PFSK-1 (cell line): ENCODE data around the gene DPM1.

ENCODE experiments used
- POLR2AphosphoS5 ChIP-seq: IDR thresholded peaks from 2 replicates; pipeline ENCODE4 v1.6.1; 2012; ENCODE audit warnings: low read depth, mild to moderate bottlenecking, control low read depth, low read length, moderate library complexity
- TAF1 ChIP-seq: IDR thresholded peaks from 2 replicates; pipeline ENCODE4 v1.6.1; 2012; ENCODE audit warnings: low read length, control low read depth, borderline replicate concordance; ENCODE audit not compliant: insufficient read depth
- TF ChIP-seq, protein P1 (sequence below), 2 experiments: IDR thresholded peaks; 2 replicates each; pipeline versions ENCODE4 v1.6.1 to v1.8.0; 2011 to 2012; ENCODE audit warnings: low read depth in 2 of 2, low read length in 2 of 2, control low read depth in 1 of 2, inconsistent platforms in 1 of 2, mild to moderate bottlenecking in 1 of 2, moderate library complexity in 1 of 2; ENCODE audit not compliant: insufficient read depth in 1 of 2

DNA sequence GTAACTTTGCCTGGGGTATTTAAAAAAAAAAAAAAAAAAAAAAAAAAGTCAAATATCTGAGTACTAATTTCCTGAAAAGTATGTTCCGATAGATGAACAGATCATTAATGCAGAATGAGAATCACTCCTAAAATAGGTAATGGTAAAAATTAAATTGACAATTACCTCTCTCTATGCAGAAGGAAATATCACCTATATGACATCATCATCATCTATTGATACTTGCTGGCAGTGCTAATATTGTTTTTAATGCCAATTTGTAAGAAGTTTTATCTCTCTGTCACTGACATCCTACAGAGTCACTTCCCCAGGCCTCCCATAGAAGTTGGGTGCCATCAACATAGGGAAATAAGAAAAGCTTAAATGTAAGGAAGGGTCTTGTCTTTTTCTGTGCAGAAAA is 57.0 kb downstream of the DPM1 start:
- no peak for TF ChIP-seq TAF1
- TF ChIP-seq POLR2AphosphoS5 = no peak
- TF ChIP-seq, protein P1, sequence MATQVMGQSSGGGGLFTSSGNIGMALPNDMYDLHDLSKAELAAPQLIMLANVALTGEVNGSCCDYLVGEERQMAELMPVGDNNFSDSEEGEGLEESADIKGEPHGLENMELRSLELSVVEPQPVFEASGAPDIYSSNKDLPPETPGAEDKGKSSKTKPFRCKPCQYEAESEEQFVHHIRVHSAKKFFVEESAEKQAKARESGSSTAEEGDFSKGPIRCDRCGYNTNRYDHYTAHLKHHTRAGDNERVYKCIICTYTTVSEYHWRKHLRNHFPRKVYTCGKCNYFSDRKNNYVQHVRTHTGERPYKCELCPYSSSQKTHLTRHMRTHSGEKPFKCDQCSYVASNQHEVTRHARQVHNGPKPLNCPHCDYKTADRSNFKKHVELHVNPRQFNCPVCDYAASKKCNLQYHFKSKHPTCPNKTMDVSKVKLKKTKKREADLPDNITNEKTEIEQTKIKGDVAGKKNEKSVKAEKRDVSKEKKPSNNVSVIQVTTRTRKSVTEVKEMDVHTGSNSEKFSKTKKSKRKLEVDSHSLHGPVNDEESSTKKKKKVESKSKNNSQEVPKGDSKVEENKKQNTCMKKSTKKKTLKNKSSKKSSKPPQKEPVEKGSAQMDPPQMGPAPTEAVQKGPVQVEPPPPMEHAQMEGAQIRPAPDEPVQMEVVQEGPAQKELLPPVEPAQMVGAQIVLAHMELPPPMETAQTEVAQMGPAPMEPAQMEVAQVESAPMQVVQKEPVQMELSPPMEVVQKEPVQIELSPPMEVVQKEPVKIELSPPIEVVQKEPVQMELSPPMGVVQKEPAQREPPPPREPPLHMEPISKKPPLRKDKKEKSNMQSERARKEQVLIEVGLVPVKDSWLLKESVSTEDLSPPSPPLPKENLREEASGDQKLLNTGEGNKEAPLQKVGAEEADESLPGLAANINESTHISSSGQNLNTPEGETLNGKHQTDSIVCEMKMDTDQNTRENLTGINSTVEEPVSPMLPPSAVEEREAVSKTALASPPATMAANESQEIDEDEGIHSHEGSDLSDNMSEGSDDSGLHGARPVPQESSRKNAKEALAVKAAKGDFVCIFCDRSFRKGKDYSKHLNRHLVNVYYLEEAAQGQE (IDR thresholded peaks at IDR 0.05; ENCODE audit: insufficient read depth in 1 of 2, low read depth in 2 of 2, low read length in 2 of 2) = no peak
